ENCODE measurements around the gene ACP7. TPM values are rescaled to one million over a fixed set of nuclear protein-coding genes. Genes with fewer than 3 reads are reported as not detected.

The ACP7 gene
- total and polyA plus RNA-seq, 10 of the 15 experiments (the other 5 are each of a cell fraction or from before 2014, with no cell fraction given) = not detected

- no TSS peak for BruUV-seq (replicated peaks)
- no peaks in the 10 kb centered on the region for H4K20me1 ChIP-seq (ENCODE audit: control insufficient read depth, insufficient read depth)
- no peaks in the 10 kb centered on the region for H3K27me3 ChIP-seq (replicated peaks in 1 of 2; ENCODE audit: control insufficient read depth in 2 of 2, insufficient read depth in 2 of 2, low read length in 1 of 2)
- no peaks in the 10 kb centered on the region for H3K9me3 ChIP-seq (replicated peaks; ENCODE audit: control insufficient read depth, insufficient read depth, low read length)
- WGBS (ENCODE audit: insufficient coverage, insufficient replicate concordance, low lambda C conversion rate, missing lambda C conversion rate) = 95% methylated on average over 8 of the region's 8 CpGs
- no peak overlapping the region for H3K4me3 ChIP-seq
- no peak overlapping the region for H2AFZ ChIP-seq (ENCODE audit: control insufficient read depth, low read depth, low read length)
- H3K9ac ChIP-seq (ENCODE audit: control insufficient read depth, insufficient read depth, low read length) = no peak overlapping the region
- no peak overlapping the region for H3K27ac ChIP-seq (ENCODE audit: control insufficient read depth, insufficient read depth)
- no peaks in the 10 kb centered on the region for H3K4me1 ChIP-seq (ENCODE audit: control insufficient read depth, insufficient read depth, low read length)
- no peak for FAIRE-seq
- ChIA-PET CTCF (interaction anchor here (0.6 to 1.8 kb wide), 2 partner anchors 28 to 31 kb away, joined by 3 to 5 read pairs; no protein-coding TSS in a partner anchor), SMC1A (ENCODE audit: uncharacterized antibody, unreplicated experiment) (no interaction called here), RAD21 (ENCODE audit: unreplicated experiment) (no interaction called here), POLR2A (no interaction called here)
- H3K79me2 ChIP-seq (ENCODE audit: control insufficient read depth, insufficient read depth, low read length) = no peaks in the 10 kb centered on the region
- DNase-seq (ENCODE audit: low read depth, low spot score) = no peak
- no peak for ATAC-seq
- H3K36me3 ChIP-seq (ENCODE audit: control insufficient read depth in 2 of 2, insufficient read depth in 2 of 2, low read length in 1 of 2) = peaks cover 0 to 4% of the 10 kb centered on the region in 2 experiments; a peak in 1 of 4 replicates
- in situ Hi-C loops (cut with MboI) = no loop called here
- intact Hi-C loops (cut with micrococcal nuclease; ENCODE audit: unreplicated experiment) = no loop called here
- no peak for TF ChIP-seq EGR1 (IDR thresholded peaks at IDR 0.05; ENCODE audit: borderline replicate concordance in 1 of 2, low read depth in 2 of 2, low read length in 2 of 2)
- no peak for TF ChIP-seq SMAD5 (IDR thresholded peaks at IDR 0.05; ENCODE audit: low read depth)
- no peak for TF ChIP-seq NKRF (conservative IDR thresholded peaks at IDR 0.05)
- no peak for TF ChIP-seq ZBED1 (IDR thresholded peaks at IDR 0.05; ENCODE audit: borderline replicate concordance)
- no peak for TF ChIP-seq GATAD2B (conservative IDR thresholded peaks at IDR 0.05; ENCODE audit: low read depth)
- no peak for TF ChIP-seq ATF7 (IDR thresholded peaks at IDR 0.05; ENCODE audit: low read depth)
- TF ChIP-seq SMAD1 (IDR thresholded peaks at IDR 0.05; ENCODE audit: low read depth, partially characterized antibody) = no peak
- TF ChIP-seq BCL3 (IDR thresholded peaks at IDR 0.05; ENCODE audit: borderline replicate concordance, insufficient read depth, low read depth, low read length, poor library complexity, severe bottlenecking) = no peak
- TF ChIP-seq NBN (IDR thresholded peaks at IDR 0.05) = no peak
- no peak for TF ChIP-seq ZNF274 (IDR thresholded peaks at IDR 0.05; ENCODE audit: insufficient read depth, insufficient read length)
- no peak for TF ChIP-seq KDM1A (IDR thresholded peaks at IDR 0.05; ENCODE audit: borderline replicate concordance)
- no peak for TF ChIP-seq ASH2L (IDR thresholded peaks at IDR 0.05; ENCODE audit: borderline replicate concordance, low read depth)
- no peak for TF ChIP-seq BHLHE40 (IDR thresholded peaks at IDR 0.05; ENCODE audit: borderline replicate concordance in 1 of 2, low read depth in 2 of 2, low read length in 1 of 2)
- TF ChIP-seq POLR2AphosphoS2 (IDR thresholded peaks at IDR 0.05; ENCODE audit: low read depth, low read length) = no peak
- TF ChIP-seq JUNB (IDR thresholded peaks at IDR 0.05) = no peak
- no peak for TF ChIP-seq TCF3 (IDR thresholded peaks at IDR 0.05; ENCODE audit: borderline replicate concordance, insufficient read depth, low read depth, low read length)
- no peak for TF ChIP-seq USF2 (IDR thresholded peaks at IDR 0.05; ENCODE audit: borderline replicate concordance, low read depth, low read length)
- no peak for TF ChIP-seq HSF1 (IDR thresholded peaks at IDR 0.05; ENCODE audit: low read depth, low read length)
- no peak for TF ChIP-seq IKZF1 (conservative IDR thresholded peaks at IDR 0.05)
- no peak overlapping the region for H3K4me2 ChIP-seq (ENCODE audit: control insufficient read depth, insufficient read depth)
Measured at GRCh38 chr19:39150235-39150634, 66.1 kb downstream of the ACP7 start.
